ENCODE results near the gene CRYBB3. TPM values are rescaled to one million over a fixed set of nuclear protein-coding genes. Genes with fewer than 3 reads are reported as not detected.
"Not testable (repeated sequence)": the region's sequence is repeated elsewhere in the genome, so short reads cannot be mapped to it uniquely, and the experiment has no call there.

The CRYBB3 gene
- total RNA-seq, 1 experiment from 2014 or later, result 0.39 TPM

- H3T11ph ChIP-seq (ENCODE audit: low read length), result no peak overlapping the region
- no peaks in the 10 kb centered on the region for H3K79me2 ChIP-seq (ENCODE audit: insufficient read depth, low read length)
- H2BK120ac ChIP-seq (ENCODE audit: low read depth, low read length, poor library complexity, severe bottlenecking), result no peak overlapping the region
- no peak overlapping the region for H4K5ac ChIP-seq (ENCODE audit: insufficient read length, low read depth, low read length)
- H3K27me3 ChIP-seq (ENCODE audit: insufficient read depth, low read length), result no peaks in the 10 kb centered on the region; the same call in 1 of the 2 replicates
- no peak overlapping the region for H2BK5ac ChIP-seq (ENCODE audit: insufficient read length, low read length)
- no peak overlapping the region for H3K14ac ChIP-seq (ENCODE audit: insufficient read depth, low read length)
- Mint-ChIP-seq H3K27ac (no peak overlapping the region), H3K27me3 (ENCODE audit: low read depth) (no peaks in the 10 kb centered on the region), H3K4me3 (no peak overlapping the region), H3K36me3 (ENCODE audit: insufficient read depth in 1 of 3, low read depth in 3 of 3) (peaks cover 10 to 37% (median 20%) of the 10 kb centered on the region in 3 experiments), H3K4me1 (peaks cover 9% of the 10 kb centered on the region in 2 experiments), H3K9me3 (peaks cover 0 to 2% of the 10 kb centered on the region in 2 experiments; a peak in 1 of 5 replicates)
- H3K9ac ChIP-seq (ENCODE audit: extremely low read depth, insufficient read length, low read length), result no peak overlapping the region
- H2AK5ac ChIP-seq (ENCODE audit: insufficient read length, low read length), result no peak overlapping the region
- H2BK15ac ChIP-seq (ENCODE audit: low read depth, low read length), result no peak overlapping the region
- H3K27ac ChIP-seq (ENCODE audit: insufficient read length, low read depth, low read length), result no peak overlapping the region
- H3K4me1 ChIP-seq (ENCODE audit: insufficient read depth, low read length), result no peaks in the 10 kb centered on the region
- no peak overlapping the region for H3K4me2 ChIP-seq (ENCODE audit: insufficient read depth, insufficient read length, low read length)
- H3K4ac ChIP-seq (ENCODE audit: low read depth, low read length), result no peak overlapping the region
- TF ChIP-seq, protein P1, sequence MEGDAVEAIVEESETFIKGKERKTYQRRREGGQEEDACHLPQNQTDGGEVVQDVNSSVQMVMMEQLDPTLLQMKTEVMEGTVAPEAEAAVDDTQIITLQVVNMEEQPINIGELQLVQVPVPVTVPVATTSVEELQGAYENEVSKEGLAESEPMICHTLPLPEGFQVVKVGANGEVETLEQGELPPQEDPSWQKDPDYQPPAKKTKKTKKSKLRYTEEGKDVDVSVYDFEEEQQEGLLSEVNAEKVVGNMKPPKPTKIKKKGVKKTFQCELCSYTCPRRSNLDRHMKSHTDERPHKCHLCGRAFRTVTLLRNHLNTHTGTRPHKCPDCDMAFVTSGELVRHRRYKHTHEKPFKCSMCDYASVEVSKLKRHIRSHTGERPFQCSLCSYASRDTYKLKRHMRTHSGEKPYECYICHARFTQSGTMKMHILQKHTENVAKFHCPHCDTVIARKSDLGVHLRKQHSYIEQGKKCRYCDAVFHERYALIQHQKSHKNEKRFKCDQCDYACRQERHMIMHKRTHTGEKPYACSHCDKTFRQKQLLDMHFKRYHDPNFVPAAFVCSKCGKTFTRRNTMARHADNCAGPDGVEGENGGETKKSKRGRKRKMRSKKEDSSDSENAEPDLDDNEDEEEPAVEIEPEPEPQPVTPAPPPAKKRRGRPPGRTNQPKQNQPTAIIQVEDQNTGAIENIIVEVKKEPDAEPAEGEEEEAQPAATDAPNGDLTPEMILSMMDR (conservative IDR thresholded peaks at IDR 0.05), result no peak
- no peak overlapping the region for H2BK20ac ChIP-seq (ENCODE audit: low read depth, low read length, poor library complexity, severe bottlenecking)
- H3K56ac ChIP-seq (ENCODE audit: insufficient read length, low read depth, low read length), result no peak overlapping the region
- no peak overlapping the region for H4K8ac ChIP-seq (replicated peaks; ENCODE audit: insufficient read length, low read depth, low read length)
- DNase-seq, result no peak
- H3K23me2 ChIP-seq (ENCODE audit: insufficient read length, low read depth, low read length, poor library complexity, severe bottlenecking), result no peaks in the 10 kb centered on the region
- H3K79me1 ChIP-seq (ENCODE audit: insufficient read depth, low read depth, low read length, poor library complexity, severe bottlenecking), result no peaks in the 10 kb centered on the region
- no peaks in the 10 kb centered on the region for H4K20me1 ChIP-seq (ENCODE audit: control insufficient read depth, insufficient read depth, insufficient read length)
- no CpG with 5 or more reads among the region's 9 CpGs for WGBS (ENCODE audit: extremely low coverage, insufficient read length, low lambda C conversion rate)
- no peak overlapping the region for H2AFZ ChIP-seq (ENCODE audit: low read length)
- H3K23ac ChIP-seq (ENCODE audit: insufficient read length, low read depth, low read length), result no peak overlapping the region
- H4K91ac ChIP-seq (ENCODE audit: insufficient read length, low read depth, low read length), result no peak overlapping the region
- no peaks in the 10 kb centered on the region for H3K9me3 ChIP-seq (ENCODE audit: control insufficient read depth, low read depth, low read length)
- H3K18ac ChIP-seq (ENCODE audit: insufficient read length, low read depth, low read length), result no peak overlapping the region
- no peak overlapping the region for H2BK12ac ChIP-seq (ENCODE audit: insufficient read length, low read depth, low read length)
These were observed 21.8 kb upstream of the CRYBB3 start for GRCh38 chr22:25177895-25178294.

DNA sequence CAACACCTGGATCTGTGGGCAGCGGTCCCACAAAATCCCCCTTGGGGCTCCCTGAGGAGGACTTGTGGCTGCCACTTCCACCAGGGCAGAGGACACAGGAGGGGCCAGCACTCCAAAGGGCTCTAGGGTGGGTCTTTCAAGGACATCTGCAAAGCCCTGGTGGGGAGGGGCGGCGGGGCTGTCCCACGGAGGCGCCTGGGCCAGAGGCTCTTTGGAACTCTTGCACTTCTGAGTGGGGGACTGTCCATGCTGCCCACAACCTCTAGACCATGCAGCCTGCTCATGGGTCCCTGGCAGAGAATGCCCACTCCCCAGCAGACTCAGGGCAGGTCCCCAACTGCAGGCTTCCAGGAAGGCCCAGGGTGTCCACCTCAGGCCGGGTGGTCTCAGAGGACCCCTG lies 21.3 kb upstream of the CRYBB3 start:
- H3K56ac ChIP-seq (ENCODE audit: insufficient read length, low read depth, low read length); H3K23me2 ChIP-seq (ENCODE audit: insufficient read length, low read depth, low read length, poor library complexity, severe bottlenecking); H3K27me3 ChIP-seq (ENCODE audit: insufficient read depth, low read length); H3K79me2 ChIP-seq (ENCODE audit: insufficient read depth, low read length); H3K23ac ChIP-seq (ENCODE audit: insufficient read length, low read depth, low read length); H3K4ac ChIP-seq (ENCODE audit: low read depth, low read length); H3K79me1 ChIP-seq (ENCODE audit: insufficient read depth, low read depth, low read length, poor library complexity, severe bottlenecking); H2AK5ac ChIP-seq (ENCODE audit: insufficient read length, low read length); H3K14ac ChIP-seq (ENCODE audit: insufficient read depth, low read length); H2BK120ac ChIP-seq (ENCODE audit: low read depth, low read length, poor library complexity, severe bottlenecking); H2AFZ ChIP-seq (ENCODE audit: low read length); H4K20me1 ChIP-seq (ENCODE audit: control insufficient read depth, insufficient read depth, insufficient read length); H2BK12ac ChIP-seq (ENCODE audit: insufficient read length, low read depth, low read length); H3T11ph ChIP-seq (ENCODE audit: low read length); H3K9me3 Mint-ChIP-seq; H3K27ac Mint-ChIP-seq; H2BK5ac ChIP-seq (ENCODE audit: insufficient read length, low read length); H2BK20ac ChIP-seq (ENCODE audit: low read depth, low read length, poor library complexity, severe bottlenecking); H3K27me3 Mint-ChIP-seq (ENCODE audit: low read depth); H4K8ac ChIP-seq (replicated peaks; ENCODE audit: insufficient read length, low read depth, low read length); DNase-seq; H3K27ac ChIP-seq (ENCODE audit: insufficient read length, low read depth, low read length); H3K4me1 Mint-ChIP-seq; H2BK15ac ChIP-seq (ENCODE audit: low read depth, low read length); H3K9ac ChIP-seq (ENCODE audit: extremely low read depth, insufficient read length, low read length); H4K91ac ChIP-seq (ENCODE audit: insufficient read length, low read depth, low read length); H3K4me3 Mint-ChIP-seq; H3K4me2 ChIP-seq (ENCODE audit: insufficient read depth, insufficient read length, low read length); H3K4me1 ChIP-seq (ENCODE audit: insufficient read depth, low read length); H4K5ac ChIP-seq (ENCODE audit: insufficient read length, low read depth, low read length); H3K9me3 ChIP-seq (ENCODE audit: control insufficient read depth, low read depth, low read length); H3K18ac ChIP-seq (ENCODE audit: insufficient read length, low read depth, low read length): not testable (repeated sequence)
- WGBS (ENCODE audit: extremely low coverage, insufficient read length, low lambda C conversion rate), result no CpG with 5 or more reads among the region's 6 CpGs
- H3K36me3 Mint-ChIP-seq (ENCODE audit: insufficient read depth in 1 of 3, low read depth in 3 of 3), result peaks cover 10 to 38% (median 20%) of the 10 kb centered on the region in 3 experiments

Measured in H9 (cell line).